ENCODE measurements around the gene CCDC24.

DNA sequence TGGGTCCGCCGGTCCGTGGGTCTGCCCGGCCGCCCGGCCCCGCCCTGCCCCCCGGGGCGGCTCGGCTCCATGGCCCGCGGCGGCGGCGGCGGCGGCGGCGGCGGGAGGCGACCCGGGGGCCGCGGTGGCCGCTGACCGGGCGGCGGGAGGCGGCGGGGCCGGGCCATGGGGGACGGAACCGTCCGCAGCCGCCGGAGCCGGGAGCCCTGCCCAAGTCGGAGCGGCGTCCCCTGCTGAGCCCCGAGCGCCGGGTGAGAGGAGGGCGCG lies 12.2 kb upstream of the CCDC24 start:
- TF ChIP-seq, protein P1, sequence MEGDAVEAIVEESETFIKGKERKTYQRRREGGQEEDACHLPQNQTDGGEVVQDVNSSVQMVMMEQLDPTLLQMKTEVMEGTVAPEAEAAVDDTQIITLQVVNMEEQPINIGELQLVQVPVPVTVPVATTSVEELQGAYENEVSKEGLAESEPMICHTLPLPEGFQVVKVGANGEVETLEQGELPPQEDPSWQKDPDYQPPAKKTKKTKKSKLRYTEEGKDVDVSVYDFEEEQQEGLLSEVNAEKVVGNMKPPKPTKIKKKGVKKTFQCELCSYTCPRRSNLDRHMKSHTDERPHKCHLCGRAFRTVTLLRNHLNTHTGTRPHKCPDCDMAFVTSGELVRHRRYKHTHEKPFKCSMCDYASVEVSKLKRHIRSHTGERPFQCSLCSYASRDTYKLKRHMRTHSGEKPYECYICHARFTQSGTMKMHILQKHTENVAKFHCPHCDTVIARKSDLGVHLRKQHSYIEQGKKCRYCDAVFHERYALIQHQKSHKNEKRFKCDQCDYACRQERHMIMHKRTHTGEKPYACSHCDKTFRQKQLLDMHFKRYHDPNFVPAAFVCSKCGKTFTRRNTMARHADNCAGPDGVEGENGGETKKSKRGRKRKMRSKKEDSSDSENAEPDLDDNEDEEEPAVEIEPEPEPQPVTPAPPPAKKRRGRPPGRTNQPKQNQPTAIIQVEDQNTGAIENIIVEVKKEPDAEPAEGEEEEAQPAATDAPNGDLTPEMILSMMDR (IDR thresholded peaks at IDR 0.05): no peak
- no peak for TF ChIP-seq POLR2A (IDR thresholded peaks at IDR 0.05)

All from ovary (tissue), 3 donors.